Panc1 (cell line): ENCODE measurements around the gene NXPH1. TPM values are rescaled to one million over a fixed set of nuclear protein-coding genes. Genes with fewer than 3 reads are reported as not detected.

Source experiments
- ATAC-seq: fragments of 200-7000 bp; cut with Tn5 transposase; 2 replicates; pipeline ENCODE4 v1.9.1; 2020; ENCODE audit warnings: mild to moderate bottlenecking, moderate library complexity
- BruUV-seq: library from RNA; stranded (reverse); fragments of 400-500 nt; replicated peaks from 2 replicates; lab custom pipeline; 2021; lab: Mats Ljungman, UMichigan
- CTCF ChIA-PET: fragments of 300-600 bp; sonication (Branson Sonifier 250); formaldehyde crosslinking; loops from one replicate; lab custom pipeline; 2022; ENCODE audit warnings: antibody characterized with exemption; lab: Charles Lee
- POLR2A ChIA-PET: fragments of 300-600 bp; sonication (Branson Sonifier 250); formaldehyde crosslinking; loops from one replicate; lab custom pipeline; 2022; ENCODE audit warnings: antibody characterized with exemption; lab: Charles Lee
- DNase-seq: peaks from one replicate; pipeline ENCODE4 v3.0.0-alpha.2; 2010; ENCODE audit warnings: low read depth, low spot score
- H3K27ac ChIP-seq: 2 replicates; pipeline ENCODE4 v1.5.1; 2011; ENCODE audit warnings: mild to moderate bottlenecking, low read length, inconsistent platforms
- H3K27me3 ChIP-seq: fragments of 200-500 bp; sonication (Bioruptor generic); 2 replicates; pipeline ENCODE4 v1.6.0; 2014; ENCODE audit warnings: low read length, inconsistent platforms; ENCODE audit not compliant: control insufficient read depth, insufficient read depth
- H3K36me3 ChIP-seq: fragments of 200-500 bp; sonication (Bioruptor generic); 2 replicates; pipeline ENCODE4 v1.5.1; 2014; ENCODE audit warnings: inconsistent platforms, mild to moderate bottlenecking, low read length, moderate library complexity; ENCODE audit not compliant: control insufficient read depth, insufficient read depth
- H3K4me1 ChIP-seq: 2 replicates; pipeline ENCODE4 v1.5.1; 2011; ENCODE audit warnings: inconsistent platforms, mild to moderate bottlenecking, low read length, moderate library complexity; ENCODE audit not compliant: control insufficient read depth, insufficient read depth
- H3K4me3 ChIP-seq, 2 experiments: 2 replicates each; pipeline ENCODE4 v1.5.1; 2011 to 2012; ENCODE audit warnings: low read depth in 2 of 2, low read length in 2 of 2, mild to moderate bottlenecking in 2 of 2, inconsistent platforms in 1 of 2, moderate library complexity in 1 of 2
- H3K9me3 ChIP-seq: fragments of 200-500 bp; sonication (Bioruptor generic); 2 replicates; pipeline ENCODE4 v1.5.1; 2014; ENCODE audit warnings: low read depth, mild to moderate bottlenecking, inconsistent platforms, low read length, moderate library complexity; ENCODE audit not compliant: control insufficient read depth, insufficient read depth
- POLR2AphosphoS5 ChIP-seq: IDR thresholded peaks from 2 replicates; pipeline ENCODE4 v1.6.1; 2012; ENCODE audit warnings: mild to moderate bottlenecking, low read depth, low read length, moderate library complexity
- SIN3A ChIP-seq: IDR thresholded peaks from 2 replicates; pipeline ENCODE4 v1.6.1; 2012; ENCODE audit warnings: low read depth, mild to moderate bottlenecking, low read length, moderate library complexity, borderline replicate concordance; ENCODE audit not compliant: insufficient read depth
- TCF7L2 ChIP-seq: IDR thresholded peaks from 2 replicates; pipeline ENCODE4 v1.6.1; 2011; ENCODE audit warnings: mild to moderate bottlenecking, low read depth, low read length, inconsistent platforms
- in situ Hi-C: cut with HindIII; loops from 2 replicates; pipeline ENCODE4 v1.10.0; 2016; ENCODE audit warnings: low sequenced_read_pairs, low pct_unique_long_range_greater_than_20kb
- intact Hi-C: fragments of 100-400 bp; cut with micrococcal nuclease; formaldehyde crosslinking; loops from one replicate; pipeline ENCODE4 v1.10.0; 2022; ENCODE audit not compliant: unreplicated experiment
- total RNA-seq: library from RNA; stranded (reverse); gene quantifications from one replicate; pipeline ENCODE4 v1.2.1, GENCODE V29; 2021; ENCODE audit not compliant: unreplicated experiment
- TF ChIP-seq, protein P1 (sequence below): fragments of 450-650 bp; IDR thresholded peaks from 2 replicates; pipeline ENCODE4 v1.5.1; 2017; ENCODE audit warnings: mild to moderate bottlenecking
- TF ChIP-seq, protein P2 (sequence below), 2 experiments: IDR thresholded peaks; 2 replicates each; pipeline ENCODE4 v1.6.1; 2011 to 2012; ENCODE audit warnings: low read depth in 2 of 2, control low read depth in 1 of 2, low read length in 1 of 2, mild to moderate bottlenecking in 1 of 2, moderate library complexity in 1 of 2; ENCODE audit not compliant: insufficient read depth in 1 of 2

The NXPH1 gene
- total RNA-seq, 1 experiment from 2014 or later, result not detected

- no TSS peak for BruUV-seq
- TF ChIP-seq POLR2AphosphoS5, result no peak
- TF ChIP-seq TCF7L2, result no peak
- TF ChIP-seq, protein P1, sequence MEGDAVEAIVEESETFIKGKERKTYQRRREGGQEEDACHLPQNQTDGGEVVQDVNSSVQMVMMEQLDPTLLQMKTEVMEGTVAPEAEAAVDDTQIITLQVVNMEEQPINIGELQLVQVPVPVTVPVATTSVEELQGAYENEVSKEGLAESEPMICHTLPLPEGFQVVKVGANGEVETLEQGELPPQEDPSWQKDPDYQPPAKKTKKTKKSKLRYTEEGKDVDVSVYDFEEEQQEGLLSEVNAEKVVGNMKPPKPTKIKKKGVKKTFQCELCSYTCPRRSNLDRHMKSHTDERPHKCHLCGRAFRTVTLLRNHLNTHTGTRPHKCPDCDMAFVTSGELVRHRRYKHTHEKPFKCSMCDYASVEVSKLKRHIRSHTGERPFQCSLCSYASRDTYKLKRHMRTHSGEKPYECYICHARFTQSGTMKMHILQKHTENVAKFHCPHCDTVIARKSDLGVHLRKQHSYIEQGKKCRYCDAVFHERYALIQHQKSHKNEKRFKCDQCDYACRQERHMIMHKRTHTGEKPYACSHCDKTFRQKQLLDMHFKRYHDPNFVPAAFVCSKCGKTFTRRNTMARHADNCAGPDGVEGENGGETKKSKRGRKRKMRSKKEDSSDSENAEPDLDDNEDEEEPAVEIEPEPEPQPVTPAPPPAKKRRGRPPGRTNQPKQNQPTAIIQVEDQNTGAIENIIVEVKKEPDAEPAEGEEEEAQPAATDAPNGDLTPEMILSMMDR, result no peak
- TF ChIP-seq, protein P2, sequence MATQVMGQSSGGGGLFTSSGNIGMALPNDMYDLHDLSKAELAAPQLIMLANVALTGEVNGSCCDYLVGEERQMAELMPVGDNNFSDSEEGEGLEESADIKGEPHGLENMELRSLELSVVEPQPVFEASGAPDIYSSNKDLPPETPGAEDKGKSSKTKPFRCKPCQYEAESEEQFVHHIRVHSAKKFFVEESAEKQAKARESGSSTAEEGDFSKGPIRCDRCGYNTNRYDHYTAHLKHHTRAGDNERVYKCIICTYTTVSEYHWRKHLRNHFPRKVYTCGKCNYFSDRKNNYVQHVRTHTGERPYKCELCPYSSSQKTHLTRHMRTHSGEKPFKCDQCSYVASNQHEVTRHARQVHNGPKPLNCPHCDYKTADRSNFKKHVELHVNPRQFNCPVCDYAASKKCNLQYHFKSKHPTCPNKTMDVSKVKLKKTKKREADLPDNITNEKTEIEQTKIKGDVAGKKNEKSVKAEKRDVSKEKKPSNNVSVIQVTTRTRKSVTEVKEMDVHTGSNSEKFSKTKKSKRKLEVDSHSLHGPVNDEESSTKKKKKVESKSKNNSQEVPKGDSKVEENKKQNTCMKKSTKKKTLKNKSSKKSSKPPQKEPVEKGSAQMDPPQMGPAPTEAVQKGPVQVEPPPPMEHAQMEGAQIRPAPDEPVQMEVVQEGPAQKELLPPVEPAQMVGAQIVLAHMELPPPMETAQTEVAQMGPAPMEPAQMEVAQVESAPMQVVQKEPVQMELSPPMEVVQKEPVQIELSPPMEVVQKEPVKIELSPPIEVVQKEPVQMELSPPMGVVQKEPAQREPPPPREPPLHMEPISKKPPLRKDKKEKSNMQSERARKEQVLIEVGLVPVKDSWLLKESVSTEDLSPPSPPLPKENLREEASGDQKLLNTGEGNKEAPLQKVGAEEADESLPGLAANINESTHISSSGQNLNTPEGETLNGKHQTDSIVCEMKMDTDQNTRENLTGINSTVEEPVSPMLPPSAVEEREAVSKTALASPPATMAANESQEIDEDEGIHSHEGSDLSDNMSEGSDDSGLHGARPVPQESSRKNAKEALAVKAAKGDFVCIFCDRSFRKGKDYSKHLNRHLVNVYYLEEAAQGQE (IDR thresholded peaks at IDR 0.05; ENCODE audit: insufficient read depth in 1 of 2, low read depth in 2 of 2, low read length in 1 of 2), result no peak
- no peak for TF ChIP-seq SIN3A
- ChIA-PET CTCF (no interaction called here), POLR2A (no interaction called here)
- Histone ChIP-seq H3K9me3 (no peaks in the 10 kb centered on the region), H3K36me3 (no peaks in the 10 kb centered on the region), H3K27ac (no peak overlapping the region), H3K4me1 (no peaks in the 10 kb centered on the region), H3K4me3 (no peak overlapping the region), H3K27me3 (no peaks in the 10 kb centered on the region)
- DNase-seq (no peak), ATAC-seq (no peak)
- in situ Hi-C loops (no loop called here), intact Hi-C loops (no loop called here)
Observed at GRCh38 chr7:8516976-8517375, 83.6 kb downstream of the NXPH1 start.

DNA sequence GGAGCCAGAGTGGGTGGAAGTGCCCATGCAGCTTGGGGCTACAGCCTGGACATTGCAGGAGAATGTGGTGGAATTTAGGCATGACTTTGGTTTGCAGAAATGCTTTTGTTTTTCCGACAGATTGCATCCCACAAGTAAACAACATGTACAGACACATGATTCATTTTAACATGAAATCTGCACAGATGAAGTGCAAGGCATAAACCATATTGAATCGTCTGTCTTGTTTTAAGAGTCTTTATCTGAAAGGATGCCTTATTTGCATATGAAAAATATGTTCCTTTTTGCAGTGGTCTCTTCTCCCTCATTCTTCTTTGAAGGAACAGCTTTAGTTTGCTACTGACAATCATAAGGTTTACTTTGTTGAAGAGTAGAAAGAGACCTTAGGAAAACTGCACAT is 94.9 kb downstream of the NXPH1 start:
- in situ Hi-C loops (no loop called here), intact Hi-C loops (no loop called here)
- no peaks in the 10 kb centered on the region for H3K9me3 ChIP-seq
- no peaks in the 10 kb centered on the region for H3K36me3 ChIP-seq
- DNase-seq (no peak), ATAC-seq (no peak)
- no peak overlapping the region for H3K27ac ChIP-seq
- no peaks in the 10 kb centered on the region for H3K4me1 ChIP-seq
- TF ChIP-seq TCF7L2 (no peak), SIN3A (no peak), POLR2AphosphoS5 (no peak)
- TF ChIP-seq, protein P1, result no peak
- TF ChIP-seq, protein P2 (IDR thresholded peaks at IDR 0.05; ENCODE audit: insufficient read depth in 1 of 2, low read depth in 2 of 2, low read length in 1 of 2), result no peak
- POLR2A ChIA-PET, result interaction anchor here (0.7 kb wide), 1 partner anchor 1502 kb away, joined by 4 read pairs; no protein-coding TSS in a partner anchor
- BruUV-seq, result no TSS peak
- CTCF ChIA-PET, result no interaction called here
- no peak overlapping the region for H3K4me3 ChIP-seq
- no peaks in the 10 kb centered on the region for H3K27me3 ChIP-seq
